HepG2 (cell line): ENCODE results near the gene IL1RAPL2. TPM values are rescaled to one million over a fixed set of nuclear protein-coding genes. Genes with fewer than 3 reads are reported as not detected.

Source experiments
- ATAC-seq: fragments of 200-7000 bp; cut with Tn5 transposase; 3 replicates; pipeline ENCODE4 v1.9.1; 2020; ENCODE audit warnings: mild to moderate bottlenecking, moderate library complexity
- BruUV-seq: library from RNA; stranded (reverse); fragments of 400-500 nt; replicated peaks from 2 replicates; lab custom pipeline; 2021; lab: Mats Ljungman, UMichigan
- CTCF ChIA-PET: fragments of 300-600 bp; formaldehyde crosslinking; extraction: SDS; loops from one replicate; lab custom pipeline; 2021; ENCODE audit warnings: low total read pairs, inconsistent platforms, low intra/inter-chr PET ratio; lab: Yijun Ruan, JAX
- POLR2A ChIA-PET: fragments of 350-600 bp; sonication (Branson Sonifier 250); formaldehyde crosslinking; loops from one replicate; lab custom pipeline; 2020; ENCODE audit warnings: antibody characterized with exemption, inconsistent platforms; lab: Yijun Ruan, JAX
- DNase-seq: peaks from one replicate; pipeline ENCODE4 v3.0.0-alpha.2; 2015; ENCODE audit warnings: low spot score
- FAIRE-seq: peaks from 3 replicates; lab custom pipeline; 2011; peaks lifted over from hg19 to GRCh38; lab: Jason Lieb, UNC
- H2AFZ ChIP-seq: one replicate; pipeline ENCODE4 v1.6.1; 2011; ENCODE audit warnings: low read length, inconsistent platforms
- H3K27ac ChIP-seq: fragments of 300-600 bp; 3 replicates; pipeline ENCODE4 v1.8.0; 2011; ENCODE audit warnings: mixed run types, mild to moderate bottlenecking, mixed read lengths, low read length, inconsistent platforms; ENCODE audit not compliant: insufficient read depth; ENCODE audit errors: extremely low read length
- H3K27me3 ChIP-seq, 2 experiments: fragments of 200-600 bp in 1 of 2; 2 replicates in 1 of 2; 3 replicates in 1 of 2; pipeline versions ENCODE4 v1.6.0 to v1.8.0; 2011; ENCODE audit warnings: low read length in 2 of 2, mild to moderate bottlenecking in 2 of 2, moderate library complexity in 2 of 2, inconsistent platforms in 1 of 2; ENCODE audit not compliant: insufficient read depth in 2 of 2, control insufficient read depth in 1 of 2
- H3K36me3 ChIP-seq, 2 experiments: fragments of 200-600 bp in 1 of 2; replicated peaks in 1 of 2; 2 replicates in 1 of 2; 3 replicates in 1 of 2; pipeline versions ENCODE4 v1.5.1 to v1.8.0; 2011; ENCODE audit warnings: low read length in 2 of 2, inconsistent platforms in 1 of 2; ENCODE audit not compliant: insufficient read depth in 2 of 2, control insufficient read depth in 1 of 2
- H3K4me1 ChIP-seq: 2 replicates; pipeline ENCODE4 v1.5.1; 2012; ENCODE audit warnings: low read length, inconsistent platforms; ENCODE audit not compliant: insufficient read depth
- H3K4me2 ChIP-seq: 2 replicates; pipeline ENCODE4 v1.6.0; 2011; ENCODE audit warnings: low read depth, low read length, inconsistent platforms
- H3K4me3 ChIP-seq, 3 experiments: fragments of 200-600 bp in 1 of 3; sonication (generic), shearing (Covaris generic) in 1 of 3; replicated peaks in 1 of 3; 2 replicates each; pipeline ENCODE4 v1.5.1; 2011 to 2016; ENCODE audit warnings: low read length in 3 of 3, inconsistent platforms in 2 of 3, low read depth in 2 of 3, mild to moderate bottlenecking in 2 of 3, control low read depth in 1 of 3, mixed read lengths in 1 of 3; ENCODE audit not compliant: insufficient read depth in 1 of 3
- H3K79me2 ChIP-seq: one replicate; pipeline ENCODE4 v1.6.1; 2011; ENCODE audit warnings: low read length, inconsistent platforms; ENCODE audit not compliant: insufficient read depth
- H3K9ac ChIP-seq: 2 replicates; pipeline ENCODE4 v1.6.0; 2011; ENCODE audit warnings: mild to moderate bottlenecking, low read depth, low read length, inconsistent platforms; ENCODE audit not compliant: insufficient read depth
- H3K9me3 ChIP-seq: 2 replicates; pipeline ENCODE4 v1.5.1; 2012; ENCODE audit warnings: mild to moderate bottlenecking, low read length
- H4K20me1 ChIP-seq: 2 replicates; pipeline ENCODE4 v1.6.0; 2011; ENCODE audit warnings: inconsistent platforms, mild to moderate bottlenecking, low read length, moderate library complexity; ENCODE audit not compliant: insufficient read depth
- IKZF1 ChIP-seq: fragments of 450-650 bp; IDR thresholded peaks from 2 replicates; pipeline ENCODE4 v1.7.1; 2016
- NR2F1 ChIP-seq, 2 experiments: fragments of 450-650 bp in 1 of 2; formaldehyde crosslinking in 1 of 2; IDR thresholded peaks; 2 replicates each; pipeline versions ENCODE4 v1.5.0 to v1.6.1; 2016 to 2020; ENCODE audit warnings: mild to moderate bottlenecking in 1 of 2, missing compliant biosample characterization in 1 of 2, missing genetic modification reagents in 1 of 2, moderate library complexity in 1 of 2
- PHF8 ChIP-seq: sonication (generic); formaldehyde crosslinking; IDR thresholded peaks from 2 replicates; pipeline ENCODE4 v1.5.0; 2020; ENCODE audit warnings: missing genetic modification reagents
- SMAD3 ChIP-seq: sonication (generic); formaldehyde crosslinking; IDR thresholded peaks from 2 replicates; pipeline ENCODE4 v1.4.0; 2020; ENCODE audit warnings: missing genetic modification reagents
- TFAP4 ChIP-seq: sonication (generic); IDR thresholded peaks from 2 replicates; pipeline ENCODE4 v1.6.1; 2016; ENCODE audit warnings: low read depth, borderline replicate concordance
- ZNF264 ChIP-seq: sonication (generic); formaldehyde crosslinking; IDR thresholded peaks from 2 replicates; pipeline ENCODE4 v1.4.0; 2020; ENCODE audit warnings: missing genetic modification reagents
- ZNF839 ChIP-seq: sonication (generic); formaldehyde crosslinking; IDR thresholded peaks from 2 replicates; pipeline ENCODE4 v1.4.0; 2020; ENCODE audit warnings: missing genetic modification reagents, mild to moderate bottlenecking, borderline replicate concordance
- WGBS: methylation state at CpG from one replicate; pipeline ENCODE4 v1.1.6; 2017; ENCODE audit warnings: low lambda C conversion rate; 5-methylcytosine and 5-hydroxymethylcytosine counted together
- in situ Hi-C: cut with HindIII; loops from 2 replicates; pipeline ENCODE4 v1.10.0; 2017; ENCODE audit warnings: low pct_unique_long_range_greater_than_20kb; ENCODE audit not compliant: extremely low pct_ligation_motif_present
- intact Hi-C: fragments of 100-400 bp; cut with micrococcal nuclease; formaldehyde crosslinking; loops from one replicate; pipeline ENCODE4 v1.10.0; 2022; ENCODE audit not compliant: unreplicated experiment
- polyA plus RNA-seq, 8 experiments: library from polyadenylated mRNA; depleted of rRNA in 3 of 8; stranded (reverse) in 7 of 8; unstranded in 1 of 8; fragments of >200 nt; fragmentation: Illumina TruSeq in 4 of 8; extraction: Trizol in 4 of 8; gene quantifications; 2 replicates each; pipeline versions ENCODE4 v1.2.1 to v1.2.3, GENCODE V29; 2011 to 2016; ENCODE audit warnings: low read depth in 4 of 8, missing spikeins in 1 of 8, mixed read lengths in 1 of 8; ENCODE audit not compliant: insufficient read depth in 1 of 8
- total RNA-seq, 5 experiments: library from RNA; depleted of rRNA; stranded (reverse); fragments of >200 nt; fragmentation: Illumina TruSeq; extraction: Trizol; gene quantifications; 2 replicates each; pipeline ENCODE4 v1.2.3, GENCODE V29; 2016; ENCODE audit warnings: low read depth in 1 of 5
- TF ChIP-seq, protein P1 (sequence below): fragments of 450-650 bp; IDR thresholded peaks from 2 replicates; pipeline ENCODE4 v1.6.1; 2017; ENCODE audit warnings: mild to moderate bottlenecking
- TF ChIP-seq, protein P2 (sequence below): conservative IDR thresholded peaks from 2 replicates; pipeline ENCODE4 v1.6.1; 2018; ENCODE audit warnings: missing genetic modification reagents

The IL1RAPL2 gene
- total and polyA plus RNA-seq, 2 of the 13 experiments (the other 11 are each of a cell fraction or from before 2014, with no cell fraction given), result not detected

DNA sequence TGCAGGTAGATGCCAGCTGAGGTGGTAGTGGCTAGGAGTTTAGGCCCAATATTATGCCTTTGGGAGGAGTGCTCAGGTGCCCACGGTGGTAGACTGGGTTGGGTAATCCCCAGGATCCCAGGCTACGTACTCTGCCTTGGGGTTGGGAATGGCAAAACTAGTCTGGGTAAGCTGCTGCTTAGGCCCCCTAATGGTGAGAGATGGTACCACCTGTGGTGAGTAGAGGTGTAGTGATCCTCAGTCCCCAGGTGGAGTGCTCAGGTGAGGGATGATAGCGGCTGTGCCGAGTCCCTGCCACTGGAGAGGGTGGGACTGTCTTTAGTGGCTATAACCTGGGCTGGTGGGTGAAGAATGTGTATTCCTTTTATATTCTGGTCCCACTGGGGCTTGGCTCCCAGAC is 75.2 kb downstream of the IL1RAPL2 start:
- no peaks in the 10 kb centered on the region for H3K79me2 ChIP-seq
- ChIA-PET POLR2A (no interaction called here), CTCF (no interaction called here)
- H3K9ac ChIP-seq, result no peak overlapping the region
- H3K36me3 ChIP-seq, result no peaks in the 10 kb centered on the region
- DNase-seq, result no peak
- H2AFZ ChIP-seq, result no peak overlapping the region
- intact Hi-C loops, result no loop called here
- no peaks in the 10 kb centered on the region for H4K20me1 ChIP-seq
- no peak overlapping the region for H3K4me2 ChIP-seq
- H3K4me3 ChIP-seq, result no peak overlapping the region
- no CpG with 5 or more reads among the region's 4 CpGs for WGBS
- TF ChIP-seq PHF8 (CRISPR knock-in tag) (no peak), IKZF1 (no peak), TFAP4 (no peak), SMAD3 (no peak), ZNF839 (no peak), ZNF264 (CRISPR knock-in tag) (no peak), NR2F1 (CRISPR knock-in tag; IDR thresholded peaks at IDR 0.05) (no peak)
- TF ChIP-seq, protein P1, sequence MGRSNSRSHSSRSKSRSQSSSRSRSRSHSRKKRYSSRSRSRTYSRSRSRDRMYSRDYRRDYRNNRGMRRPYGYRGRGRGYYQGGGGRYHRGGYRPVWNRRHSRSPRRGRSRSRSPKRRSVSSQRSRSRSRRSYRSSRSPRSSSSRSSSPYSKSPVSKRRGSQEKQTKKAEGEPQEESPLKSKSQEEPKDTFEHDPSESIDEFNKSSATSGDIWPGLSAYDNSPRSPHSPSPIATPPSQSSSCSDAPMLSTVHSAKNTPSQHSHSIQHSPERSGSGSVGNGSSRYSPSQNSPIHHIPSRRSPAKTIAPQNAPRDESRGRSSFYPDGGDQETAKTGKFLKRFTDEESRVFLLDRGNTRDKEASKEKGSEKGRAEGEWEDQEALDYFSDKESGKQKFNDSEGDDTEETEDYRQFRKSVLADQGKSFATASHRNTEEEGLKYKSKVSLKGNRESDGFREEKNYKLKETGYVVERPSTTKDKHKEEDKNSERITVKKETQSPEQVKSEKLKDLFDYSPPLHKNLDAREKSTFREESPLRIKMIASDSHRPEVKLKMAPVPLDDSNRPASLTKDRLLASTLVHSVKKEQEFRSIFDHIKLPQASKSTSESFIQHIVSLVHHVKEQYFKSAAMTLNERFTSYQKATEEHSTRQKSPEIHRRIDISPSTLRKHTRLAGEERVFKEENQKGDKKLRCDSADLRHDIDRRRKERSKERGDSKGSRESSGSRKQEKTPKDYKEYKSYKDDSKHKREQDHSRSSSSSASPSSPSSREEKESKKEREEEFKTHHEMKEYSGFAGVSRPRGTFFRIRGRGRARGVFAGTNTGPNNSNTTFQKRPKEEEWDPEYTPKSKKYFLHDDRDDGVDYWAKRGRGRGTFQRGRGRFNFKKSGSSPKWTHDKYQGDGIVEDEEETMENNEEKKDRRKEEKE, result no peak
- TF ChIP-seq, protein P2, sequence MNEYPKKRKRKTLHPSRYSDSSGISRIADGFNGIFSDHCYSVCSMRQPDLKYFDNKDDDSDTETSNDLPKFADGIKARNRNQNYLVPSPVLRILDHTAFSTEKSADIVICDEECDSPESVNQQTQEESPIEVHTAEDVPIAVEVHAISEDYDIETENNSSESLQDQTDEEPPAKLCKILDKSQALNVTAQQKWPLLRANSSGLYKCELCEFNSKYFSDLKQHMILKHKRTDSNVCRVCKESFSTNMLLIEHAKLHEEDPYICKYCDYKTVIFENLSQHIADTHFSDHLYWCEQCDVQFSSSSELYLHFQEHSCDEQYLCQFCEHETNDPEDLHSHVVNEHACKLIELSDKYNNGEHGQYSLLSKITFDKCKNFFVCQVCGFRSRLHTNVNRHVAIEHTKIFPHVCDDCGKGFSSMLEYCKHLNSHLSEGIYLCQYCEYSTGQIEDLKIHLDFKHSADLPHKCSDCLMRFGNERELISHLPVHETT (CRISPR knock-in tag), result no peak
- no peaks in the 10 kb centered on the region for H3K27me3 ChIP-seq
- in situ Hi-C loops, result no loop called here
- ATAC-seq, result peak; percentile 53; the same call in 2 of the 3 replicates
- H3K9me3 ChIP-seq, result no peaks in the 10 kb centered on the region
- no peak overlapping the region for H3K27ac ChIP-seq
- no peak for FAIRE-seq
- H3K4me1 ChIP-seq, result no peaks in the 10 kb centered on the region
- BruUV-seq, result no TSS peak
